HG02763 (cell line): ENCODE results near the gene NAV1.

Source experiments
- ATAC-seq: cut with Tn5 transposase; IDR thresholded peaks from one replicate; pipeline ENCODE4 v1.9.1; 2021; ENCODE audit warnings: mild to moderate bottlenecking, moderate library complexity; ENCODE audit not compliant: unreplicated experiment

NAV1 gene

DNA sequence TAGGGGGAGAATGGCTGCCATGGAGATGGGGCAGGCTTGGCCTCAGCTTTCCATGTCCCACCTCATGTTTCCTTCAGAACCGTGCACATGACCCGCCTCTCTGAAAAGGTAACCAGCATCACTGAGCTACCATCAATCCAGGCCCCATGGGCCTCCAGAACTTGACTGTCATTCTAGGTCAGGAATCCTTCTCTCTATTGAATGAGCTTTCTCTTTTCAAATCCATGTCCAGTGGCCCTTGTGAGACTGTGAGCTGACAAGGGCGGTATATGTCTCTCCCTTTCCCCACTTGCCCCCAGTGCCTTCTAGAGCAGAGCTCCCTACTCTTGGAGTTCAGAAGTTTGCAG, 36.4 kb upstream of the NAV1 start:
- no peak for ATAC-seq

DNA sequence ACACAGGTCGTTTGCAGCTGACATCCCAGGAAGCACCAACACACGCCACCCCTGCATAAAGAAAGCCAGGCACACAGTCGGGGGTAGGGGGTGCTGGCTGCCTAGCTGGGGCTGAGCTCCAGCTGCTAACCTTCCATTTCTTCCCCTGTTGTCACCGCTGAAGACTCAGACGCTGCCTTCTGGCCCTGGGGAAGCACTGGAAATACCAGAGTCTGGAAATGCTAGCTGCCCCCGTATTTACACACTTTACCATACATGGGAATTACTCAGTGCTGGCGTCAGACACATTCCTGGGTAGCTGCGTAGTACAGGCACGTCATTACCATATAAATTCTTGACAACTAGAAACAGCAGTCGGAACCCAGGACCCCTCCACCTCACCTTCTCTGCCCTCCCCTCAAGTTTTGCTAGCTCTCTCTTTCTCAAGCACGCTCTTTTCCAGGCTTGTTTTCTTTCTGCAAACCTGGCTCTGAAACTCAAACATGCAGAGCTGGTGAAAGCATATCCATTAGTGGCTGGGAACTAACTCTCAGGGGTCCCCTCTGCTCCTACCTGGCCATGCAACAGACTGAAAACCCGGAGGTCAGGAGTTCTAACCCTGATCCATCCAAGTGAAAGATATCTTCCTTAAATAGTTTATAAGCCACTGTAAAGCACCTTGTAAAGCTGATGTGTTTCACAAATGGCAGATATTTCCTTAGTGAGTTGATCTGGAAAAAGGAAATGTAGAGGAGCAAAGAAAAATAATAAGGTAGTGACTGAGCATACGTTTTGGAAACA, 35.3 kb upstream of the NAV1 start:
- ATAC-seq = no peak

DNA sequence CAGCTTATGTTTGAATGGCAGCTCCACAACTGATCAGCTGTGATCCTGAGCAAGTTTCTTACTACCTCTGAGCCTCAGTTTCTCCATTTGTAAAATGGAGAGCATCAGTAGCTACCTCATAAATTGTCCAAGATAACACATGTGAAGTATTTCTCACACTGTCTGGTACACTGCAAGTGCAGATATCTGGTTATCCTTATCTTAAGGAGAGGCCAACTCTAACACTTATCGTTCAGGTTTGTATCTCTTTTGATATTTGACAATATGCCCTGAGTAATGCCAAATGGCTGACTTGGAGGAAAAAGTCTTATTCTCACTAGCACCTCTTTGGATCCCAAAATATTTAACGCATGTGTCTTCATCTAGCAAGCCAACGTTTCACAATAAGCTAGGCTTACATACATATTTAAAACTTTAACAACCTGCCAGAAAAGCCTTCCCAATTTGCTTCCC, 34.7 kb upstream of the NAV1 start:
- no peak for ATAC-seq

DNA sequence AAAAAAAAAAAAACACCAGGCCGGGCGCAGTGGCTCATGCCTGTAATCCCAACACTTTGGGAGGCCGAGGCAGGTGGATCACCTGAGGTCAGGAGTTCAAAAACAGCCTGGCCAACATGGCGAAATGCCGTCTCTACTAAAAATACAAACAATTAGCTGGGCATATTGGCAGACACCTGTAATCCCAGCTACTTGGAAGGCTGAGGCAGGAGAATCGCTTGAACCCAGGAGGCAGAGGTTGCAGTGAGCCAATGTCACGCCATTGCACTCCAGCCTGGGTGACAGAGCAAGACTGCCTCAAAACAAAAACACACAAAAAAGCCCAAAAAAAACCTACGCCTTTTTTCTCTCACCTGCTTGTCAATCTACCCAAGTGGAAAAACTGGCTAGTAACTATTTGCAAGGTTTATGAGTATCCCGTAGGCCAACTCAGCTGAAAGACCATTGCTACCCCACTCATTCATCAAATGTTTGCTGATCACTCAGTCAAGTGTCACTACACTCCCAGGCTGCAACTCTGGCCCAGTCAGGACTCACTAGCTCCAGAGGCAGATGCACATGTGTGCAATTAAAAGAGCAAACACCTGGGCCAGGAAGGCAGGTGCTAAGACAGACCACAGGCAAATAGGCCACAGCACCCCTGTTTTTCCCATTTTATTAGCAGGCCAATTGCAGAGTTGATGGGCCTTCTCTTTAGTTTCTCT, 34.0 kb upstream of the NAV1 start:
- ATAC-seq = no peak

DNA sequence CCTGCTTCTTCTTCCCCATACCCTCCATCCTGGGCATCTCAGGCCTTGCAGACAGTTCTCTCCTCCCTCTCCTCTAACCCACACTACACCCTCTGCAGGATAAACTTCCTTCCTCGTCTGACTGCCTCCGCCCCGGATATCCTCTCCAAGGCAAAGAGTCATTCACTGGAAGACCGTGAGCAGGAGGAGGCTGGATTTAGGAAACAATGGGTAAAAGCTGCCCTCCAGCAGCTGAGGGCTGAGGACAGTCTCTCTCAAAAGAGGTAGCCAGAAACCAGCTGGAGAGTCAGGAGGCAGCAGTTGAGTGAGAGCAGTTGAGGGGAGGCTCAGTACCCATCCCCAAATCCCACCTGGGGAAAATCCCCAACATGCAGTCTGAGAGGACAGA, 33.4 kb upstream of the NAV1 start:
- ATAC-seq = no peak

DNA sequence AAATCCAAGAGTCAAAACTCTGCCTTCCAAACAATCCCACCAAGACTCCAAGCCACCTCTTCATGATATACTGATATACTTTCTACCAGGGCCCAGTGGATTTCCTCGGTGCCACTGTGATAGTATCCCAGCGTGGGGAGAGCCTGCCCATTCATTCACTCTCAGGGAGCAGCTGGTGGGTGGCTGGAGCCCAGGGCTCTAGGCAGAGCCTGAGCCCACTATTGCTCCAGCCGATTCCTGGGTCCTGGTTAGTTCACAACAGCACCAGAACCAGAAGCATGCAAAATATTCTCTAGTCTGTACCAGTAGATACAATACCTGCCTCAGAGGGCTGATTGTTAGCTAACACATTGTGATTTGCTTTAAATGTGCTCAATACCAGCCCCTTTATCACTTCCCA, 32.8 kb upstream of the NAV1 start:
- no peak for ATAC-seq

DNA sequence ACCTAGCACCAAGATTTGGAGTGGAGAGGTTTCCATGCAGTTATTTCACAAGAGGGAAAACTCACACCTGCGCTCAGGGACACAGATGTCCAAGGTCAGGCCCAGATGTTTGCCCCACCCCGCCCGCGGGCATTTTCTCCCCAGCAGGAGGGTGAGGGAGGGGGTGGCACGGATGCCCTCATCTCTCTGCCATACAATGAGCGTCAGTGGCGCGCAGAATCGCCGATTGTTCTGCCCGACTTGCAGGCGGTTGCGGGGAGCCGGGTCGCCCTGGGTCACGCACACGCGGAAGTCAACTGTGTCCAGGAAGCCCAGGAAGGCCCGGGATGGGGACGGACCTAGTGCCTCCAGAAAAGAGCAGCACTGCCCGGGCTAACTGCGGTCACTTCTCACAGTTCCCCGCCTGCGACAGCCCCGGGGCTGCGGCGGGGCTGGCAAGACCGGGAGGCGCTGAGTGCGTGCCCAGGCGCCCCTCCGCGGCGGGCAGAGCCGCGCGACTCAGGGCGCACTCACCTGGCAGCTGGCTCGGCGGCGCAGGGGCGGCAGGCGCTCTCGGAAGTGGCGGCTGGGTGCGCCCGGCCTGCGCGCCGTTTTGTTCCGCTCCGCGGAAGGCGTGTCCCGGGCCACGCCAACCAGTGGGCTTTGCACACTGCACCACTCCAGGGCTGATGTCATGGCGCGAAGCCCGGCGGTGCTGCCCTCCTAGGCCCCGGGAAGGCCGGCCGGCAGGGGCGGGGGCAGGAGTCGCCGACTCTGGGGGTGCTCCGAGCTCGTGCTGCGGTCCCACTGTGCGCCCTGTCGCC, 32.2 kb upstream of the NAV1 start, which contains the start of gene CSRP1:
CSRP1 (minus strand) TSS at position 567 of the 803 bp plus-strand sequence. CDS start 10,820 bp downstream, outside the sequence.
- ATAC-seq = peak; percentile 88

DNA sequence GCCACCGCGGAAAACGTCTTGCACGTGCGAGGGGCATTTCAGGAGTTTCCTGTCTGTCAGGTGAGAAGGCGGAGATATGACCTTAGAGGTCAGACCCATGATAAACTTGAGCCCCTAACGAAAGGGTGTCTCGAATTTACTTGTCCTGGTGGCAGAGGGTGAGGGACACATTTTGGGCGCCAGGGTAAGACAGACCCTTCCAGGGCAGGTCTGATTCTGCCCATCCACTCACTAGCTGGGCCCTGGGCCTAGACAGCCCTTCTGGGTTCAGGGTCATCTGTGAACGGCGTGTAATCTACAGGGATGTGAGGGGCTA, 31.6 kb upstream of the NAV1 start:
- no peak for ATAC-seq

DNA sequence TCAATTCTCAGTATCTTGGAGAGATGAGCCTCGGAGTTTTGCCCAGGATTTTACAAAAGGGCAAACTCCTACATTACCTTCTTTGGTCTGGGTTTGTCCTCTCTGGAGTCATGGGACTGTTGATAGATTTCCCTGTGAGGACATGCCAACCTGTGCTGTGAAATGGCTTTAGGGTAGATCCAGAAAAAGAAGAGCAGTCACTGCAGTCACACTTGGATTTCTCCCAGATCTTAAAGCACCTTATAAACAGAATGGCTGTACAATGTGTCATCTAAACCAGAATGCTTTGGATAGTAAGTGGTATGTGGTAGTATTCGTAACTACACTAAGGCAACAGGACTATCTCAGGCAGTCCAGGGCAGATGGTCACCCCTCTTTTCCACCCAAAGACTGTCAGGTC, 30.1 kb upstream of the NAV1 start:
- ATAC-seq = no peak

DNA sequence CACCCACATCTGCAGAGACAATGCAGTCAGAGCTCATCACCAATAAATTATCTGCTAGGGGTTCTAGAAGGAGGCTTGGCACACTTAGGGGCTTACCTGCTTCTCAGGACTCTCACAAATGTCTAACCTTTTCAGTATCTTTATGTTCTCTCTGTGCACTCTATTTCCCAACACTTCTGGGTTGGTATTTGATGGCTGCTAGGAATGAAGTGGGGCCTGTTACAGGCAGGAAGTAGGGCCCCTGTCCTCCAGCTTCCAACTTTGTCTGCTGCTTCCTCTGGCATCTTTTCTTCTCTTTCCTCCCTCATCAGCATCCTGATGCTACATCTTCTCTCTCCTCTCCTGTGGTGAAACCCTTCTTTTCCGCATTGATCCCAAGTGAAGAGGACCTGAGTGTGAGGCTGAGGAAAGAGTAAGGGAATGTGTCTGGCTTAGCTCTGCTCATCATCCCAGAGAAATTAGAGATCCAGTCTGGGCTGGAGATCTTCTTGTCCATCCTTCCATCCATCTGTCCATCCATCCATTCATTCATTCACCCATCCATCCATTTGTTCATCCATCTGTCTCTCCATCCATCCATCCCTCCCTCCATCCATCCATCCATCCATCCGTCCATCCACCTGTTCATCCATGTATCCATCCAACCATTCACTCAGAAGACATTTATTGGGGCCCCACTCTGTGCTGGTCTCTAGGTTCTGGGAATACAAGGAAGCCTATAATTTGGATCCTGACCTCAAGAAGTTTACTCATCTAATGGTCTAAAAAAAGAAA, 29.1 kb upstream of the NAV1 start:
- no peak for ATAC-seq

DNA sequence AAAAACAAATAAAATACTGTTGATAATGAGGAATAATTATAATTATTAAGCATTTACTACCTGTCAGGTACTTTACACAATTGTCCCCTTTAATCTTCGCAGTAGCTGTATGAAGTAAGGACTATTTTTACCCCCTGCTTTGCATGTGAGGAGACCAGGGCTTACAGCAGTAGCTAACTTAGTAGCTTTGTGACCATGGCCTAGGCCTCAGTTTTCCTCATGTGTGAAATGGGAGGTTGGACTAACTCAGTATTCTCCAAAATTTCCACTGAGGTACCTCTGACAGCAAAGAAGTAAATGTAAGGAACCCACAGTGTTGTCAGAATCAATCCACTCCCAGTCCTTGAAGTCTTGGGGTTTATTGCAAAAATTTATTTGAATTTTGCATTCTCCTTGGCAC, 28.2 kb upstream of the NAV1 start:
- no peak for ATAC-seq

DNA sequence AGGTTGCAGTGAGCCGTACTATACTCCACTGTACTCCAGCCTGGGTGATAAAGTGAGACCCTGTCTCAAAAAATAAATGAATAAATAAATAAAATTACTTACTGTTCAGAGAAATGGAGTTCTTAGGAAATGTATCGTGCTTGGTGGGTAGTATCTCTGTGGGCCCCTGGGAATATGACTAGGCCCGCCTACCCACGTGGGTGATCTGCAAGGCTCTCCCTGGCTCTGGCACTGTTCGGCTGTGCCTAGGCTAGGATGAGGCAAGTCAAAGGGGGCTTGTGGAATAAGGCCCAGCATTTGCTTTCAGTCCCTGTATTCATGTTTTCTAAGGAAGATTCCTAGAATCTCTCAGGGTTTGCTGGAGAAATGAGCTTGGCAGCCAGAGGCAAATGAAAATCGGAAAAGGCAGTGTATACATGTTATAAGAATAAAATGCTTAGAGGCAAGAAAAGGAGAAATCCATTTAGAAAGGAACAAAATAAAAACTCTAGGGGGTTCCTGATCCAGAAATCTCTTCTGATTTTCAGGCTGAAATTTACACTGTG, 27.5 kb upstream of the NAV1 start:
- no peak for ATAC-seq

DNA sequence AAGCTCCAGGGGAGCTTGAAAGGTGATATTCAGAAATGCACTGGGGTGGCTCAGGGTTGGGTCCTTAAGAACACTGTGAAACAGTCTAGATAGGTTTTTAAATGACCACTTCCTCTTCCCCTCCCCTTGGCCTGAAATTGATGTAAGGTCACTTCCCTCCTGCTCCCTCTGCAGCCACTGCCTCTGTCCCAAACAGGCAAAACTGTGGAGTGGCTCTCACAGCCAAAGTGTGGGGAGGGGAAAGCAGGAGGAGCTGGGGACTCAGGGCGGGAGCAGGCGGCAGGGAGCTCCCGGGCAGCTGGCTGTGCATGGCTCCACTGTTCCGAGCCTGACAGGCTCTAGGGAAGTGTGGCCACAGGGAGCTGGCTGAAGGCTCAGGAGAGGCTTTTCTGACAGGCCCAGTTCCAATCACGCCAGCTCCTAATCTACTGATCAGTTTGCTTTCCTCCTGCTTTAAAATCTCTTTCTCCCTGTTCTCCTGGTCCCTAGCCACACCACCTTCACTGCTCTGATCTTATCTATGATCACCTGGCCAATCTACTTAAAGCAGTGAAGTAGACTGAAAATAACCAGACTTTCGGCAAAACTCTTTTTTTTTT, 26.9 kb upstream of the NAV1 start:
- ATAC-seq = no peak

DNA sequence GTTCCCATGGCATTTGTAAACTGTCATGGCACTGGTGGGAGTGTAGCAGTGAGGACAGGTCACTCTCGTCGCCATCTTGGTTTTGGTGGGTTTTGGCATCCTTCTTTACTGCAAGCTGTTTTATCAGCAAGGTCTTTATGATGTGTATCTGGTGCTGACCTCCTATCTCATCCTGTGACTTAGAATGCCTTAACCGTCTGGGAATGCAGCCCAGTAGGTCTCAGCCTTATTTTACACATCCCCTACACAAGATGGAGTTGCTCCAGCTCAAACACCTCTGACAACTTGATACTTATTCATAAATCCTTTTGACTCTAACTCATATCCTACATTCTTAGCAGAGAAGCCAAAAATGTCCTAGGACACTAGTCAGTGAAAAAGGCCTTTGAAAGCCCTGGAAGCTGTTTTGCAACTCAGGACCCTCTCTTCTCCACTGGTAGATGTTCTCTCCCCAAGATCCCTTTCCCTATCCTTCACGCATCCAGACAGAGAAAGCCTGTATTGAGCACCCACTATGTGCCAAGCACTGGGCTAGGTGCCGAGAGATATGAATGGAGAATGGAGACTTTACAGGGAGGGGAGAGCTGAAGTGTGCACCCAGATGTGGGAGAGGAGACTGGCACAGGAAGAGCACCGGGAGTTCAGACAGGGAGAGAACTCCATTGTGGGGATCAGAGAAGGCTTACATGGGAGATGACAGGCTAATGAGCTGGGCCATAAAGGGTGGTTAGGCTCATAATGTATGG, 25.3 kb upstream of the NAV1 start:
- ATAC-seq = no peak

DNA sequence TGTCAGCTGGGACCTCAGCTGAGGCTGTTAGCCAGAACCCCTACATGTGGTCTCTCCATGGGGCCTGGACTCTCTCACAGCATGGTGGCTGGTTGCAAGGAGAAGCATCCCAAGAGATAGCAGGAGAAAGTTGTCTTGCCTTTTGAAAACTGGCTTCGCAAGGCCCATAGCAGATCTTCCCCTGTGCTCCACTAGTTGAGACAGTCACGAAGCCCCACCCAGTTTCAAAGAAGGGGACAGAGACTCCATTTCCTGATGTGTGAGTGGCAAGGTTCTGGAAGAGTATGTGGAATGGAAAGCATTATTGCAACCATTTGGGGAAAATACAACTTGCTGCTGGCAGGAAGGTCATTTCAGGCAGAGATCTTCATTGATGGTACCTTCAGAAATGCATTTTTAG, 24.5 kb upstream of the NAV1 start:
- no peak for ATAC-seq

DNA sequence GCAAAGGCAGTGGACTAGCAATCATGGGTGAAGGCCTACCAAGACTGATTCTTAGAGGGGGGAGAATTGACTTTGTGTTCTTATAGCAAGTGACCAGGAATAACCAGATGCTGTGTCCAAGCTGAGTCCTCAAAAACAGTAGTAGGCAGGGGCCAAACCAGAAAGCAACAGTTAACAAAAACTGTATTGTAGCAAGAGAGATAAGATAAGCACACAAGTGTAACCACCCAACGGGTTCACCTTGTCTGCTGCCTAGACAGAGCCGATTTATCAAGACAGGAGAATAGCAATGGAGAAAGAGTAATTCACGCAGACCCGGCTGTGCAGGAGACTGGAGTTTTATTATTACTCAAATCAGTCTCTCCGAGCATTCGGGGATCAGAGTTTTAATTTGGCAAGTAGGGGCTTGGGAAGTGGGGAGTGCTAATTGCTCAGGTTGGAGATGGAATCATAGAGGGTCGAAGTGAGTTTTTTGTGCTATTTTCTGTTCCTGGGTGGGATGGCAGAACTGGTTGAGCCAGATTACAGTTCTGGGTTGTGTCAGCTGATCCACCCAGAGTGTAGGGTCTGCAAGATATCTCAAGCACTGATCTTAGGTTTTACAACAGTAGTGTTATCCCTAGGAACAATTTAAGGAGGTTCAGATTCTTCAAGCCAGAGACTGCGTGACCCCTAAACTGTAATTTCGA, 23.7 kb upstream of the NAV1 start:
- ATAC-seq = no peak

DNA sequence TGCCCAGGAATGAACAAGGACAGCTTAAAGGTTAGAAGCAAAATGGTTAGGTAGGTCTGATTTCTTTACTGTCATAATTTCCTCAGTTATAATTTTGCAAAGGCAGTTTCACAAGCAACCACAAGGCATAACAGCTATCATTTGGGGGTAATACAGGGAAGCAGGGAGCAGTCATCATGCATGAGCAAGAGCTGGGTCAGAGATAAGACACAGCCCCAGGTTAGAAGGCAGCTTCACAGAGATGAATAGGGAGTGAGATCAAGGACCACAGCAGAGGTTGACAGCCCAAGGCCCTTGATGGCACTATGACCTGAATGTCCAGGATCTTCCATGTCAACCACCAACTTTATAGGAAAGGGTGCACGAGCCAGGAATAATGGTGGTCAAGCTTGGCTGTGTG, 23.0 kb upstream of the NAV1 start:
- ATAC-seq = no peak

DNA sequence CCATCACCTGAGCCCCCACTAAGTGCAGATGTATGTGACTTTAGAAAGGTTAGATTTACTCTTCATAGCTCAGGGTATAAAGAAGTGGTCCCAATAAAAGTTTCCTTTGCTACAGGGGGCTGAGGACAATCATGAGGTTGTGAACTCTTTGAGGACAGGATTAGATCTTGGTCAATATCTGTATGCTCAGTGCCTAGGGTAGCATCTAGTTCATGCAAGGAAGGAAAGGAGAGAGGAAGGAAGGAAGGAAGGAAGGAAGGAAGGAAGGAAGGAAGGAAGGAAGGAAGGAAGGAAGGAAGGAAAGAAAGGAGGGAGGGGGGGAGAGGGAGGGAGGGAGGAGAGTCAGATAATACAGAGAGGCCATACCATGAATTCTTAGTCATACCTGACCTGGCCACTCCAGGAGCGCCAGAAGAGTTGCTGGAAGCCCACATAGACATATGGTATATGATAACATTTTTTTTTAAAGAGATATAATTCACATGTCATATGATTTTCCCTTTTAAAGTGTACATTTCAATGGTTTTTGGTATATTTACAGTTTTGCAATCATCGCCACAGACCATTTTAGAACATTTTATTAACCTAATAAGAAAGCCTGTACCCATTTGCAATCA, 22.3 kb upstream of the NAV1 start:
- no peak for ATAC-seq

DNA sequence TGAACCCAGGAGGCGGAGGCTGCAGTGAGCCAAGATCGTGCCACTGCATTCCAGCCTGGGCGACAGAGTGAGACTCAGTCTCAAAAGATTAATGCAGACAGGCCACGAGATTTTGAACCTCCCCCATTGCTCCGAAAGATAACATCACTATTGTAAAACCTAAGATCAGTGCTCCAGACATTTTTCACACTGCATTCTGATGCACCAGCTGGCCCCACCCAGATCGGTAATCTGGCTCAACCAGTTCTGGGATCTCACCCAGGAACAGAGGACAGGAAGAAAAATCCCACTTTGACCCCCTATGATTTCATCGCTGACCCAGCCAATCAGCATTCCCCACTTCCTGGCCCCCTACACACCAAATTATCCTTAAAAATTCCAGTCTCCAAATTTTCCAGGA, 21.3 kb upstream of the NAV1 start:
- no peak for ATAC-seq
